ENCODE measurements around the gene LLGL2.
A peak's percentile ranks its signal among the peaks of the same experiment; 100 is the strongest.

The LLGL2 gene

GRCh38 chr17:75595920-75596313 lies 70.4 kb downstream of the LLGL2 start:
- no peak for DNase-seq
- Histone ChIP-seq H3K27ac (ENCODE audit: insufficient read depth in 1 of 2, low read depth in 1 of 2, low read length in 2 of 2, poor library complexity in 1 of 2, severe bottlenecking in 2 of 2) (no peak overlapping the region), H3K9me3 (ENCODE audit: control extremely low read depth in 1 of 5, control insufficient read depth in 4 of 5, insufficient read depth in 2 of 5, low read depth in 1 of 5, low read length in 4 of 5) (no peaks in the 10 kb centered on the region), H3K27me3 (replicated peaks in 2 of 5; ENCODE audit: control insufficient read depth in 4 of 5, insufficient read depth in 5 of 5, low read length in 4 of 5) (no peaks in the 10 kb centered on the region), H3K4me3 (ENCODE audit: control insufficient read depth in 1 of 7, extremely low read depth in 1 of 7, insufficient read depth in 4 of 7, low read depth in 2 of 7, low read length in 6 of 7) (no peak overlapping the region), H3K36me3 (ENCODE audit: control insufficient read depth in 4 of 4, insufficient read depth in 4 of 4, low read length in 3 of 4) (peaks cover 2 to 40% (median 27%) of the 10 kb centered on the region in 4 experiments), H3K4me1 (ENCODE audit: control extremely low read depth in 1 of 4, control insufficient read depth in 4 of 4, insufficient read depth in 4 of 4, low read length in 3 of 4) (peaks cover 0 to 2% (median 0%) of the 10 kb centered on the region in 4 experiments)
- ChIA-PET POLR2A (no interaction called here), CTCF (interaction anchor here (2.1 to 2.4 kb wide), 2 partner anchors 37 to 155 kb away, joined by 7 to 8 read pairs; partner anchors contain the start of gene SMIM5)
- 98% methylated on average over 5 of the region's 6 CpGs for WGBS (ENCODE audit: insufficient coverage)

GRCh38 chr17:75596320-75597087 lies 71.0 kb downstream of the LLGL2 start:
- DNase-seq, result no peak
- Histone ChIP-seq H3K27me3 (replicated peaks in 2 of 5; ENCODE audit: control insufficient read depth in 4 of 5, insufficient read depth in 5 of 5, low read length in 4 of 5) (no peaks in the 10 kb centered on the region), H3K4me1 (ENCODE audit: control extremely low read depth in 1 of 4, control insufficient read depth in 4 of 4, insufficient read depth in 4 of 4, low read length in 3 of 4) (no peaks in the 10 kb centered on the region), H3K27ac (ENCODE audit: insufficient read depth in 1 of 2, low read depth in 1 of 2, low read length in 2 of 2, poor library complexity in 1 of 2, severe bottlenecking in 2 of 2) (no peak overlapping the region), H3K9me3 (ENCODE audit: control extremely low read depth in 1 of 5, control insufficient read depth in 4 of 5, insufficient read depth in 2 of 5, low read depth in 1 of 5, low read length in 4 of 5) (no peaks in the 10 kb centered on the region), H3K4me3 (ENCODE audit: control insufficient read depth in 1 of 7, extremely low read depth in 1 of 7, insufficient read depth in 4 of 7, low read depth in 2 of 7, low read length in 6 of 7) (no peak overlapping the region), H3K36me3 (ENCODE audit: control insufficient read depth in 4 of 4, insufficient read depth in 4 of 4, low read length in 3 of 4) (peaks cover 2 to 35% (median 24%) of the 10 kb centered on the region in 4 experiments)
- WGBS (ENCODE audit: insufficient coverage), result 98% methylated on average over 16 of the region's 17 CpGs
- ChIA-PET POLR2A (no interaction called here), CTCF (interaction anchor here (2.1 to 2.4 kb wide), 2 partner anchors 37 to 154 kb away, joined by 7 to 8 read pairs; partner anchors contain the start of gene SMIM5)

- no peaks in the 10 kb centered on the region for H3K4me1 ChIP-seq (ENCODE audit: control extremely low read depth in 1 of 4, control insufficient read depth in 4 of 4, insufficient read depth in 4 of 4, low read length in 3 of 4)
- H3K36me3 ChIP-seq (ENCODE audit: control insufficient read depth in 4 of 4, insufficient read depth in 4 of 4, low read length in 3 of 4), result peaks cover 0 to 32% (median 17%) of the 10 kb centered on the region in 4 experiments
- DNase-seq, result peak; percentile 71 to 84 (median 83)
- no peaks in the 10 kb centered on the region for H3K27me3 ChIP-seq (replicated peaks in 2 of 5; ENCODE audit: control insufficient read depth in 4 of 5, insufficient read depth in 5 of 5, low read length in 4 of 5)
- 80% methylated on average over 26 of the region's 28 CpGs for WGBS (ENCODE audit: insufficient coverage)
- no peak overlapping the region for H3K27ac ChIP-seq (ENCODE audit: insufficient read depth in 1 of 2, low read depth in 1 of 2, low read length in 2 of 2, poor library complexity in 1 of 2, severe bottlenecking in 2 of 2)
- H3K9me3 ChIP-seq (ENCODE audit: control extremely low read depth in 1 of 5, control insufficient read depth in 4 of 5, insufficient read depth in 2 of 5, low read depth in 1 of 5, low read length in 4 of 5), result no peaks in the 10 kb centered on the region
- H3K4me3 ChIP-seq (ENCODE audit: control insufficient read depth in 1 of 7, extremely low read depth in 1 of 7, insufficient read depth in 4 of 7, low read depth in 2 of 7, low read length in 6 of 7), result no peak overlapping the region
- CTCF ChIA-PET, result interaction anchor here (0.6 to 5.5 kb wide), 20 partner anchors 8 to 171 kb away, joined by 3 to 30 read pairs (median 4); partner anchors contain the start of gene SMIM5
- POLR2A ChIA-PET, result interaction anchor here (0.6 to 0.8 kb wide), 2 partner anchors 7 to 13 kb away, joined by 3 to 4 read pairs; no protein-coding TSS in a partner anchor
These were observed 75.8 kb downstream of the LLGL2 start for GRCh38 chr17:75601057-75601987.

GRCh38 chr17:75602644-75603043 lies 77.1 kb downstream of the LLGL2 start:
- no peak for DNase-seq
- no peak overlapping the region for H3K4me3 ChIP-seq (ENCODE audit: control insufficient read depth in 1 of 7, extremely low read depth in 1 of 7, insufficient read depth in 4 of 7, low read depth in 2 of 7, low read length in 6 of 7)
- H3K36me3 ChIP-seq (ENCODE audit: control insufficient read depth in 4 of 4, insufficient read depth in 4 of 4, low read length in 3 of 4), result peaks cover 0 to 31% (median 14%) of the 10 kb centered on the region in 4 experiments
- no peaks in the 10 kb centered on the region for H3K4me1 ChIP-seq (ENCODE audit: control extremely low read depth in 1 of 4, control insufficient read depth in 4 of 4, insufficient read depth in 4 of 4, low read length in 3 of 4)
- POLR2A ChIA-PET, result interaction anchor here (0.6 kb wide), 1 partner anchor 25 kb away, joined by 5 read pairs; no protein-coding TSS in a partner anchor
- H3K9me3 ChIP-seq (ENCODE audit: control extremely low read depth in 1 of 5, control insufficient read depth in 4 of 5, insufficient read depth in 2 of 5, low read depth in 1 of 5, low read length in 4 of 5), result no peaks in the 10 kb centered on the region
- H3K27me3 ChIP-seq (replicated peaks in 2 of 5; ENCODE audit: control insufficient read depth in 4 of 5, insufficient read depth in 5 of 5, low read length in 4 of 5), result no peaks in the 10 kb centered on the region
- CTCF ChIA-PET, result interaction anchor here (0.7 to 5.5 kb wide), 11 partner anchors 9 to 151 kb away, joined by 3 to 30 read pairs (median 4); partner anchors contain the start of gene SMIM5
- WGBS (ENCODE audit: insufficient coverage), result 97% methylated on average over 9 of the region's 12 CpGs
- H3K27ac ChIP-seq (ENCODE audit: insufficient read depth in 1 of 2, low read depth in 1 of 2, low read length in 2 of 2, poor library complexity in 1 of 2, severe bottlenecking in 2 of 2), result no peak overlapping the region

- H3K9me3 ChIP-seq (ENCODE audit: control extremely low read depth in 1 of 5, control insufficient read depth in 4 of 5, insufficient read depth in 2 of 5, low read depth in 1 of 5, low read length in 4 of 5), result no peaks in the 10 kb centered on the region
- H3K27me3 ChIP-seq (replicated peaks in 2 of 5; ENCODE audit: control insufficient read depth in 4 of 5, insufficient read depth in 5 of 5, low read length in 4 of 5), result no peaks in the 10 kb centered on the region
- DNase-seq, result no peak
- no peak overlapping the region for H3K4me3 ChIP-seq (ENCODE audit: control insufficient read depth in 1 of 7, extremely low read depth in 1 of 7, insufficient read depth in 4 of 7, low read depth in 2 of 7, low read length in 6 of 7)
- no peaks in the 10 kb centered on the region for H3K4me1 ChIP-seq (ENCODE audit: control extremely low read depth in 1 of 4, control insufficient read depth in 4 of 4, insufficient read depth in 4 of 4, low read length in 3 of 4)
- CTCF ChIA-PET, result interaction anchor here (0.7 to 5.5 kb wide), 11 partner anchors 11 to 146 kb away, joined by 3 to 30 read pairs (median 3); partner anchors contain the start of gene SMIM5
- POLR2A ChIA-PET, result interaction anchor here (0.6 kb wide), 1 partner anchor 24 kb away, joined by 5 read pairs; no protein-coding TSS in a partner anchor
- H3K36me3 ChIP-seq (ENCODE audit: control insufficient read depth in 4 of 4, insufficient read depth in 4 of 4, low read length in 3 of 4), result peaks cover 0 to 32% (median 14%) of the 10 kb centered on the region in 4 experiments
- 92% methylated on average over 8 of the region's 9 CpGs for WGBS (ENCODE audit: insufficient coverage)
- no peak overlapping the region for H3K27ac ChIP-seq (ENCODE audit: insufficient read depth in 1 of 2, low read depth in 1 of 2, low read length in 2 of 2, poor library complexity in 1 of 2, severe bottlenecking in 2 of 2)
These were observed 77.6 kb downstream of the LLGL2 start for GRCh38 chr17:75603123-75603522.

GRCh38 chr17:75604034-75604695 lies 78.7 kb downstream of the LLGL2 start:
- Histone ChIP-seq H3K27ac (ENCODE audit: insufficient read depth in 1 of 2, low read depth in 1 of 2, low read length in 2 of 2, poor library complexity in 1 of 2, severe bottlenecking in 2 of 2) (peak overlapping the region in 1 of 2 experiments; percentile 14), H3K9me3 (ENCODE audit: control extremely low read depth in 1 of 5, control insufficient read depth in 4 of 5, insufficient read depth in 2 of 5, low read depth in 1 of 5, low read length in 4 of 5) (no peaks in the 10 kb centered on the region), H3K36me3 (ENCODE audit: control insufficient read depth in 4 of 4, insufficient read depth in 4 of 4, low read length in 3 of 4) (peaks cover 0 to 32% (median 16%) of the 10 kb centered on the region in 4 experiments), H3K4me3 (ENCODE audit: control insufficient read depth in 1 of 7, extremely low read depth in 1 of 7, insufficient read depth in 4 of 7, low read depth in 2 of 7, low read length in 6 of 7) (no peak overlapping the region), H3K27me3 (replicated peaks in 2 of 5; ENCODE audit: control insufficient read depth in 4 of 5, insufficient read depth in 5 of 5, low read length in 4 of 5) (no peaks in the 10 kb centered on the region), H3K4me1 (ENCODE audit: control extremely low read depth in 1 of 4, control insufficient read depth in 4 of 4, insufficient read depth in 4 of 4, low read length in 3 of 4) (no peaks in the 10 kb centered on the region)
- DNase-seq, result no peak
- 86% methylated on average over 9 of the region's 12 CpGs for WGBS (ENCODE audit: insufficient coverage)
- ChIA-PET POLR2A (no interaction called here), CTCF (interaction anchor here (0.7 to 5.5 kb wide), 6 partner anchors 10 to 149 kb away, joined by 3 to 30 read pairs (median 4); partner anchors contain the start of gene SMIM5)

Measured in common myeloid progenitor, CD34-positive (primary cell).